Measurements from ENCODE around the gene ITPR1. TPM values are rescaled to one million over a fixed set of nuclear protein-coding genes. Genes with fewer than 3 reads are reported as not detected.

The ITPR1 gene
- total and polyA plus RNA-seq, 10 of the 15 experiments (the other 5 are each of a cell fraction or from before 2014, with no cell fraction given) = 12.2 to 239 (median 28.4) TPM

DNA sequence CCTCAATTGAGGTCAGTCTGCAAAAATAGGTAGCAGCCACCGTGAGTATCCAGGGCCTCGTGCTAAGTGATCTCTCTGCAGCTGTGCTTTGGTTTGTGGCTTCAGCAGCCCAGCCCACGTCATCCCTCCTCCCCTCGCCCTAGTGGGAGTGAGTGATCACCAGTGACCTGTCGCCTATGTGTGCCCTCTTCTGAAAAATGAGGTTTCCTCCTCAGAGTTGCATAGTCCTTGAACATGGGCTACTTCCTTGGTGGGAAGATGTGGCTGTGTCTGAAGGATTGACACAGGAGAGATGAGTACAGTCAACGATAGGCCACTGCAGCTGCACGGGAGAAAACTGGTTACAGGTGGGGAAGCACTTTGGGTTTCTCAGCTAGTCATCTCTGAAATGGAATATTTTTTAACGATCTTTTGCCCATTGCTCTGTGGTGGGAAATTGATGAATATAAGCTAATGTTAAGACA is 341.3 kb downstream of the ITPR1 start (continued):
- TF ChIP-seq NR2F1 (conservative IDR thresholded peaks at IDR 0.05) (peak; percentile 94), IRF4 (IDR thresholded peaks at IDR 0.05; ENCODE audit: low read depth, low read length) (0 out of 2 replicates have a peak, but pooled peaks have one; percentile 47), FOXM1 (IDR thresholded peaks at IDR 0.05; ENCODE audit: low read depth, low read length) (peak; percentile 94), SMAD5 (IDR thresholded peaks at IDR 0.05; ENCODE audit: low read depth) (0 out of 2 replicates have a peak, but pooled peaks have one; percentile 61), STAT3 (IDR thresholded peaks at IDR 0.05; ENCODE audit: low read depth, low read length) (0 out of 2 replicates have a peak, but pooled peaks have one; percentile 24), CREM (IDR thresholded peaks at IDR 0.05; ENCODE audit: low read depth) (peak; percentile 96), PAX5 (IDR thresholded peaks at IDR 0.05; ENCODE audit: borderline replicate concordance, low read depth, low read length) (peak; percentile 92), JUND (IDR thresholded peaks at IDR 0.05; ENCODE audit: low read depth, low read length) (peak; percentile 2; the same call in 1 of the 2 replicates), MXI1 (IDR thresholded peaks at IDR 0.05; ENCODE audit: low read depth, low read length) (peak; percentile 51; the same call in 1 of the 2 replicates), CBX5 (IDR thresholded peaks at IDR 0.05; ENCODE audit: low read depth) (peak; percentile 82; the same call in 1 of the 2 replicates), ETV6 (conservative IDR thresholded peaks at IDR 0.05 in 1 of 2, IDR thresholded peaks at IDR 0.05 in 1 of 2; ENCODE audit: borderline replicate concordance in 1 of 2, low read depth in 1 of 2) (peak in 1 of 2 experiments; percentile 85; a peak in 2 of 4 replicates), TARDBP (IDR thresholded peaks at IDR 0.05; ENCODE audit: borderline replicate concordance) (no peak), MTA3 (IDR thresholded peaks at IDR 0.05; ENCODE audit: borderline replicate concordance, low read length) (peak; percentile 84; the same call in 1 of the 2 replicates), RCOR1 (conservative IDR thresholded peaks at IDR 0.05; ENCODE audit: low read depth, low read length) (no peak)
- TF ChIP-seq, protein P1, sequence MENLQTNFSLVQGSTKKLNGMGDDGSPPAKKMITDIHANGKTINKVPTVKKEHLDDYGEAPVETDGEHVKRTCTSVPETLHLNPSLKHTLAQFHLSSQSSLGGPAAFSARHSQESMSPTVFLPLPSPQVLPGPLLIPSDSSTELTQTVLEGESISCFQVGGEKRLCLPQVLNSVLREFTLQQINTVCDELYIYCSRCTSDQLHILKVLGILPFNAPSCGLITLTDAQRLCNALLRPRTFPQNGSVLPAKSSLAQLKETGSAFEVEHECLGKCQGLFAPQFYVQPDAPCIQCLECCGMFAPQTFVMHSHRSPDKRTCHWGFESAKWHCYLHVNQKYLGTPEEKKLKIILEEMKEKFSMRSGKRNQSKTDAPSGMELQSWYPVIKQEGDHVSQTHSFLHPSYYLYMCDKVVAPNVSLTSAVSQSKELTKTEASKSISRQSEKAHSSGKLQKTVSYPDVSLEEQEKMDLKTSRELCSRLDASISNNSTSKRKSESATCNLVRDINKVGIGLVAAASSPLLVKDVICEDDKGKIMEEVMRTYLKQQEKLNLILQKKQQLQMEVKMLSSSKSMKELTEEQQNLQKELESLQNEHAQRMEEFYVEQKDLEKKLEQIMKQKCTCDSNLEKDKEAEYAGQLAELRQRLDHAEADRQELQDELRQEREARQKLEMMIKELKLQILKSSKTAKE (IDR thresholded peaks at IDR 0.05; ENCODE audit: low read depth, poor library complexity, severe bottlenecking) = peak; percentile 73
- TF ChIP-seq, protein P2, sequence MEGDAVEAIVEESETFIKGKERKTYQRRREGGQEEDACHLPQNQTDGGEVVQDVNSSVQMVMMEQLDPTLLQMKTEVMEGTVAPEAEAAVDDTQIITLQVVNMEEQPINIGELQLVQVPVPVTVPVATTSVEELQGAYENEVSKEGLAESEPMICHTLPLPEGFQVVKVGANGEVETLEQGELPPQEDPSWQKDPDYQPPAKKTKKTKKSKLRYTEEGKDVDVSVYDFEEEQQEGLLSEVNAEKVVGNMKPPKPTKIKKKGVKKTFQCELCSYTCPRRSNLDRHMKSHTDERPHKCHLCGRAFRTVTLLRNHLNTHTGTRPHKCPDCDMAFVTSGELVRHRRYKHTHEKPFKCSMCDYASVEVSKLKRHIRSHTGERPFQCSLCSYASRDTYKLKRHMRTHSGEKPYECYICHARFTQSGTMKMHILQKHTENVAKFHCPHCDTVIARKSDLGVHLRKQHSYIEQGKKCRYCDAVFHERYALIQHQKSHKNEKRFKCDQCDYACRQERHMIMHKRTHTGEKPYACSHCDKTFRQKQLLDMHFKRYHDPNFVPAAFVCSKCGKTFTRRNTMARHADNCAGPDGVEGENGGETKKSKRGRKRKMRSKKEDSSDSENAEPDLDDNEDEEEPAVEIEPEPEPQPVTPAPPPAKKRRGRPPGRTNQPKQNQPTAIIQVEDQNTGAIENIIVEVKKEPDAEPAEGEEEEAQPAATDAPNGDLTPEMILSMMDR (IDR thresholded peaks at IDR 0.05 in 2 of 3, conservative IDR thresholded peaks at IDR 0.05 in 1 of 3; ENCODE audit: control insufficient read depth in 2 of 3, extremely low read depth in 1 of 3, insufficient read depth in 1 of 3, low read depth in 3 of 3, low read length in 3 of 3) = no peak
- TF ChIP-seq, protein P3, sequence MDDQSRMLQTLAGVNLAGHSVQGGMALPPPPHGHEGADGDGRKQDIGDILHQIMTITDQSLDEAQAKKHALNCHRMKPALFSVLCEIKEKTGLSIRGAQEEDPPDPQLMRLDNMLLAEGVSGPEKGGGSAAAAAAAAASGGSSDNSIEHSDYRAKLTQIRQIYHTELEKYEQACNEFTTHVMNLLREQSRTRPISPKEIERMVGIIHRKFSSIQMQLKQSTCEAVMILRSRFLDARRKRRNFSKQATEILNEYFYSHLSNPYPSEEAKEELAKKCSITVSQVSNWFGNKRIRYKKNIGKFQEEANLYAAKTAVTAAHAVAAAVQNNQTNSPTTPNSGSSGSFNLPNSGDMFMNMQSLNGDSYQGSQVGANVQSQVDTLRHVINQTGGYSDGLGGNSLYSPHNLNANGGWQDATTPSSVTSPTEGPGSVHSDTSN (IDR thresholded peaks at IDR 0.05; ENCODE audit: insufficient replicate concordance, low read depth, low read length) = peak; percentile 86

Measured in GM12878 (cell line).